HepG2 (cell line): ENCODE results near the gene AIP.

ENCODE experiments used
- CEBPZ ChIP-seq: IDR thresholded peaks from 2 replicates; pipeline ENCODE4 v1.6.1; 2012; ENCODE audit warnings: low read length, improper control_type of control experiment
- CTCF ChIP-seq: sonication (generic); formaldehyde crosslinking; IDR thresholded peaks from 2 replicates; pipeline ENCODE4 v1.5.0; 2020; ENCODE audit warnings: mild to moderate bottlenecking, missing genetic modification reagents, moderate library complexity
- HMGXB4 ChIP-seq, 2 experiments: sonication (generic) in 1 of 2; formaldehyde crosslinking in 1 of 2; IDR thresholded peaks; 2 replicates each; pipeline versions ENCODE4 v1.4.0 to v1.6.1; 2018 to 2020; ENCODE audit warnings: missing genetic modification reagents in 2 of 2, borderline replicate concordance in 1 of 2, low read depth in 1 of 2, mild to moderate bottlenecking in 1 of 2, missing biosample characterization in 1 of 2
- POLR2AphosphoS5 ChIP-seq: IDR thresholded peaks from 2 replicates; pipeline ENCODE4 v1.6.1; 2012; ENCODE audit warnings: low read depth, low read length
- SMC3 ChIP-seq: IDR thresholded peaks from 2 replicates; pipeline ENCODE4 v1.6.1; 2011; ENCODE audit warnings: low read length, improper control_type of control experiment
- ZNF766 ChIP-seq: sonication (generic); formaldehyde crosslinking; IDR thresholded peaks from 2 replicates; pipeline ENCODE4 v1.5.0; 2020; ENCODE audit warnings: missing genetic modification reagents, borderline replicate concordance

GRCh38 chr11:67514116-67514515 is 31.3 kb downstream of the AIP start:
- TF ChIP-seq HMGXB4 (CRISPR knock-in tag; IDR thresholded peaks at IDR 0.05; ENCODE audit: borderline replicate concordance in 1 of 2, low read depth in 1 of 2) (no peak), CEBPZ (no peak), CTCF (CRISPR knock-in tag) (no peak), POLR2AphosphoS5 (no peak), ZNF766 (CRISPR knock-in tag) (no peak), SMC3 (no peak)
